GM19025 (cell line): ENCODE measurements around the gene MFN1.
A peak's percentile ranks its signal among the peaks of the same experiment; 100 is the strongest.

Experiments
- ATAC-seq: cut with Tn5 transposase; IDR thresholded peaks from one replicate; pipeline ENCODE4 v1.9.1; 2021; ENCODE audit warnings: mild to moderate bottlenecking, low read depth, moderate library complexity; ENCODE audit not compliant: unreplicated experiment

MFN1 gene

DNA sequence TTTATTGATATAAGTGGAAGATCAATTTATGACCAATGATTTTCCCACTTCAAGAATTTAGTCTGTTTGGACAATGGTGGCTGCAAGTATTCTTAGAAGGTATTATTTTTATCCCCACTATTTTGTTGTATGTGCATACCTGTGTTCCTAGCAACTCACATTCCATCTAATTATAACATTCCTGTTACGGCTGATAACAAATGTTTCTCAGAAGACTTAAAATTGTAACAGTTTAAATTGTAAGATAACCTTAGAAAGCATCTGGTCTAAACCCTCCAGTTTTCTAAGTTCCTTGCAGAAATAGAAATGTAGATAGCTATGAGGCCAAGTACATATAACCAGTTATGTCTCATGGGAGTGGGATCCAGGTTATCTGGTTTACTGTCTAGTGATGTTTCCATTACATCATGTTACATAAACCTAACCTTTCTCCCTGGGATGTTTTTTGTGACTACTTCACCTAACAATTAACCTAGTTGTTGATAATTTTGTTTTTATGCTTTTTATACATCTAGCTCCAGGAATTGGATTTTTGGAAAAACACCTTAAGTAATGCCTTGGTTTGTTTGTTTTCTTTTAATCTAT, 11.1 kb upstream of the MFN1 start:
- no peak for ATAC-seq

DNA sequence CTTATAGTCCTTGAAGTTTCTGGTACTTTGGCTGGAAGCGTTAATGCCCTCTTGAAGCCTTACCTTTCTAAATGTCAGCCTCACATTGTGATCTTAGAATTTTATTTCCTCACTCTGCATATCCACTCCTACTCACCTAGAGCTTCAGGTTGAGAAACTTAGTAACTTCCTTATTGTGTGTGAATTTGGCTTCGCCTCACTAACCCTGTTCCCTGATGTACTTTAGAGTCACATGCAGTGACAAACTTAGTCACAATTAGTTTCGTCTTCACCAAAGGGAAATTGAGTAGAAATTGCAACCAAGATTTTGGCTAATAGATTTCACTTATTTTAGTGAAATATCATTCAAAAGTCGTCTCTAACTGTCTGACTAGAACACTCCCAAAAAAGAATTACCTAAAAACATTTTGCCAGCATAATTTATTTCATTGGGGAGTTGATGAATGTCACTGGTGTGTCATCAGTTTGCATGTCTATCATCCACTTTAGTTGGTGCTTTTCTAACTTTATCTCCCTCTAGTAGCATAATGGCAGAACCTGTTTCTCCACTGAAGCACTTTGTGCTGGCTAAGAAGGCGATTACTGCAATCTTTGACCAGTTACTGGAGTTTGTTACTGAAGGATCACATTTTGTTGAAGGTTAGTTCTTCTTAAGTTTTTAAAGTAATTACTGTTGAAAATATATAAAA, 960 bp downstream of the MFN1 start:
- peak; percentile 39 for ATAC-seq

DNA sequence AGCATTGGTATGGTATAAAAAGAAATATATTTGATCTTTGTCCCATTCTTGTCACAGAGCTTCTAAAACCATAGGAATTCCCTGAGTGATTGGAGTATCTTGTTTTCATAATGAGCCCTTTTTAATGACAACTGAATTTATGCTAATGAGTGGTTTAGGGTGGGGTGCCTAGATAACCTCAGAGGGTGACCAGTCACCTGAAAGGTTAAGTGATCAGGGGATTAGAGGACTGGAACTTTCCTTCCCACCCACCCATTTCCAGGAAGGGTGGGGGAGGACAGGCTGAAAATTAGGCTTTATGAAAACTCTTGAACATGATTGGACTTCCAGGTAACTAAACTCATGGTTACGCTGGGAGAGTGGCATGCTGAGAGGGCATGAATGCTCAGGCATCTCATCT, 8.5 kb downstream of the MFN1 start:
- ATAC-seq: no peak

DNA sequence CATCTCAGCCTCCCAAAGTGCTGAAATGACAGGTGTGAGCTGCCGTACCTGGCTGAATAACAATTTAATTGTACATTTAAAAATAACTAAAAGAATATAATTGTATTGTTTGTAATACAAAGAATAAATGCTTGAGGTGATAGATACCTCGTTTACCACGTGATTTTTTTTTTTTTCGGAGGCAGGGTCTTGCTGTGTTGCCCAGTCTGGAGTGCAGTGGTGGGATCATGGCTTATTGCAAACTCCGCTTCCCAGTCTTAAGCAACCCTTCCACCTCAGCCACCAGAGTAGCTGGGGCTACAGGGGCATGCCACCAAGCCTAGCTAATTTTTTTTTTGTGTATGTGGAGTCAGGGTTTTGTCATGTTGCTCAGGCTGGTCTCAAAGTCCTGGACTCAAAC, 15.8 kb downstream of the MFN1 start:
- no peak for ATAC-seq

DNA sequence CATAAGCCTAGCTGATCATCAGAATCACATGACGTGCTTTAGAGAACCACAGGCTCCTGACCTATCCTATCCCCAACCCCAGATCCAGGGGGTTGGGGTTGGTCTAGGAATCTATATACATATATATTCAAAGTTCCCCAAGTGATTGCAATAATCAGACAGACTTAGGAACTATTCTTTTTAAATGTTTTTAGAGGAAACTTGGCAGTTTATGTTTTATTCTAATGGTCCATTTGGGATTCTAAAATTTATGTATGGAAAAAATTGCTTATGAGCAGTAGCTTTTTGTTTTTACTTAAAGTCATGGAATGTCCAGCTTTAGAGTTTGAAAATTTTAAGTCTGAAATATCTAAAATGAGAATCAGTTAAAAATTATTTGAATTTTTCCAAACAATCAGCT, 22.1 kb downstream of the MFN1 start:
- no peak for ATAC-seq

DNA sequence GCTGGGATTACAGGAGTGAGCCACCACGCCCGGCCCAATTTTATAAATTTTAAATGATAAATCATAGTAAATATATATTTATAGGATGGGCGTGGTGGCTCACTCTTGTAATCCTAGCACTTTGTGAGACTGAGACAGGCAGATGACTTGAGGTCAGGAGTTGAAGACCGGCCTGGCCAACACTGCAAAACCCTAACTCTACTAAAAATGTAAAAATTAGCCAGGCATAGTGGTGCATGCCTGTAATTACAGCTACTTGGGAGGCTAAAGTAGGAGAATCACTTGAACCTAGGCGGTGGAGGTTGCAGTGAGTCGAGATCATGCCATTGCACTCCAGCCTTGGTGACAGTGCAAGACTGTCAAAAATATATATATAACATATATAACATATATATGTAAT, 26.4 kb downstream of the MFN1 start:
- ATAC-seq: no peak

DNA sequence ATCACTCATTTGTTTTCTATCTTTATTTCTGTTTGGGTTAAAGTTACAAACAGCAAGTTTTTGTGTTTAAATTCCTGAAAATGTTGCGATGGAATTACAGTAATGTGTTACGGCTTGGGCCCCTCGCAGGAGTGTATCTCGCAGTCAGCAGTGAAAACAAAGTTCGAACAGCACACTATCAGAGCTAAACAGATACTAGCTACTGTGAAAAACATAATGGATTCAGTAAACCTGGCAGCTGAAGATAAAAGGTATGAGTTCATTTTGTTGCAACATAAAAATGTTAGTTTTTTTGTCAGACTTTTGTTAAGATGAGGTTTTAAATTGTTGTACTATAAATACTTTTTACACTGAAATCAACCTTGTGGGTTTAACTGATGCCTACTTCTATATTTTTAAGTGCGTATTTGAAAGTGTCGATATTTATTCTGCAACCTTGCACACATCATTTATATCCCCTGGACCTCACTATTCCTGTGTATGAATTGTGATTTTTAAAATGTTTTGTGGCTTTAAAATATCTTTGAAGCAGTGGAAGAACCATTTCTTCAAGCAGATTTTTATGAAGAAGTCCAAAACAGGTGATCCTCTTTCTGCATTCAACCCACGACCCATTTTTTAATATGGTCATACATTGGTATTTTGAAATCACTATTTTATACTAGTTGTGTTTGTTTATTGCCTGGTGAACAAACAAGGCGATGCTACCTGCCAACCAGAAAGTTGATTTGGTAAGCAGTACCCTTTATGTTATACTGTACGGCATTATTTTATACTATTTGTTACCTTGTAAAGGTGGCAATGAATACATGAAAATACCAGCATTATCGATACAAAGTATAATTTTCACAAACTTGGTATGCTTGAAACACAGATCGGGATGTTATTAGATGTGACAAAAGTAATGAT, 27.8 kb downstream of the MFN1 start:
- no peak for ATAC-seq

DNA sequence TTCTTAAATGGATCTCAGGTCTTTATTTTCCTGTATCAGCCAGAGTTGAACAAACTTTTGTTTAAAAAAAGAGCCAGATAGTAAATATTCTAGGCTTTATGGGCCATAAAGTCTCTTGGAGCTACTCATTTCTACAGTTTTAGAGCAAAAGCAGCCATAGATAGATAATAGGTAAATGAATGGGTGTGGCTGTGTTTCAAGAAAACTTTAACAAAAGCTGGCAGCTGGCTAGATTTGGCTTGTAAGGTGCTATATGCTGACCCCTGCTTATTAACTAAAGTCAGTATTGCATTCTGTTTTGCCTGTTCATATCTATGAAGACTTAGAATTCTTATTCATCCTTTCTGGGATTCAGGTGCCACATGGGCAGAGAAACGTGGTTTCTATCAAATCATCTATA, 29.0 kb downstream of the MFN1 start:
- no peak for ATAC-seq

DNA sequence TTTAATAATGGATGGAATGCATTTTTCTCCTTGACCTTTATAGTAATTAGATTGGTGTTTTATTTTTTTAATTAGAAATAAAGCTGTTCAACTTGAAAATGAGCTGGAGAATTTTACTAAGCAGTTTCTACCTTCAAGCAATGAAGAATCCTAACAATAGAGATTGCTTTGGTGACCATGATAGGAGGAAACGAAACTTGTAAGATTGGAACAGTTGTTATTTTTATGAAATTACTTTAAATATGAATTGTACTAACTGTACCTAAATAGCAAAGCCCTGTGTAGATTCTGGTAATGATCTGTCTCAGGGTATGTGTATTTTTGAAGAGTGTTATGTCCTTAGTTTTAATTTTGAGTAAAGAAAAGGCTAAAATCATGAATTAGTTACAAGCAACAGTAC, 44.4 kb downstream of the MFN1 start:
- no peak for ATAC-seq

DNA sequence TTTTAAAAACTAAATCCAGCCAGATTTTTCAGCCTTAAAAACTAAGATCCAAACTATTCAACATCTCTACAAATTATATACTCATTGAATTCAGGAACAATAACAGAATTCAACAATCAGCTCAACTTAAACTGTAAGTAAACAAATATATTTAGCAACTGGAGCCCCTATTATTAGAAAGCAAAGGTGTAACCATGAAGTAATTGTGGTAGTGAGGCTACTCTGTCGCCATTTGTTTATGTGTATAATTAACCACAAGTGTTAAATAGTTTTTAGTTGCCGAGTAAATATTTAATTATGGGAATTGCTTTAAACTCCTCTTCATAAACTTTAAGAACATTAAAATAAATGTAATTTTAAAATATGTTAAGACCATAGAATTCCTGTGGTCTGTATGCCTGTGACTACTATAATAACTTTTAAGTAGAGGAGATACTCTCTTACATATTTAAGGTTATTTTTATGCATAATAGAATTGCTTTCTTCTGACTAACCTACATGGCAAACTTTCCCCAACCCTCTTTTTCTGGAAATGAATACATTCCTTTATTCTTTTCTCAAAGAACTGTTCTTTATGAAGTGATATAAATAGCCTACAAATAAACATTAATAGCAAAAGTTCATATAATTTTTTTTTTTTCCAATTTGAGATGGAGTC, 51.2 kb downstream of the MFN1 start:
- ATAC-seq: no peak

DNA sequence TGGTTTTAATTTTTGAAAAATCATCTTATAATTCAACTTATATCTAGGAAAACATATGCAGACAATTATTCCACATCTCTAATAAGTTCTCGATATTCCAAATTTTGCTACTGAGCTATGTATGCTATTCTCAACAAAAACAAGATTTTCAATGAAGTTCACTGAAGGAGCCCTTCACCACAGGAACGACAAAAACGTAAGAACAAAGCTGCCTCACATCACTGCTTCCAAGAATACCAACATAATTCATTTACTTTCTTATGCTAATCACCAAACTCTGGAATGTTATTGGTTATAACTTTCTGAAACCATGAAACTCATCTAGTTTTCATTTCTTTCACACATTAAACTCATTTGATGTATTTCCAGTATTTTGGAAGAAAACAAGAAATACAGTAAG, 54.1 kb downstream of the MFN1 start:
- ATAC-seq: no peak

DNA sequence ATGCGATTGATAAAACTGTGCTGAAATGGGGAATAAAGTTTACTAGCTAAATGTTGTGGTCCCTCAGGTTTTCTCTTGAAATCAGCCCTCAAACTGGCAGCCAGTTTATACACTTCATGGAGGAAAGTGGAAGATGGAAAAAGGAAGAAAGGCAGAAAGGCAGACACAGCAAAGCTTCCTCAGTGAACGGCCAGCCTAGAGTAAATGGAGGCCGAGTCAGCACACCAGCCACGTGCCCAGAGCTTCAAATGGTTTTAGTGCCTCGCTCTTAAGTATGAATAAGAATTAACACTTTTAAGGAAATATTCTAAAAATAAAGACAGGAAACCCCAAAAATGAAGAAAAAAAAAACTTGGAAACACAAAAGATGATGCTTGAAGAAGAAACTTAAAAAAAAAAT, 55.5 kb downstream of the MFN1 start:
- no peak for ATAC-seq

DNA sequence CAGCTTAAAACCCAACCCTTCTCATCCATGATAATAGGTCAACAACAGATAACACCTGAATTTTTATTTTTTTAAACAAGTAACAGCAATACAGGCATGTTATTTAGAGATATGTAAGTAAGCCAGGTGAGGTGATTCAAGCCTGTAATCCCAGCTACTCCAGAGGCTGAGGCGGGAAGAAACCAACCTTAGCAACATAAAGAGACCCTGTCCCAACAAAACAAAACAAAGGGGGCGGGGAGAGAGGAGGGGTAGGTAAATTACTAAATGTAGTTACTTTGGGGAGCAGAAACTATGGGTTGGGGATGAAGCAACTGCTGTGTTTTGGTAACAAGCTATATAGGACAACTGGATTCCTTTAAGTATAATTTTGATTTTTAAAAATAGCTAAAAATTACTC, 56.8 kb downstream of the MFN1 start:
- ATAC-seq: no peak

DNA sequence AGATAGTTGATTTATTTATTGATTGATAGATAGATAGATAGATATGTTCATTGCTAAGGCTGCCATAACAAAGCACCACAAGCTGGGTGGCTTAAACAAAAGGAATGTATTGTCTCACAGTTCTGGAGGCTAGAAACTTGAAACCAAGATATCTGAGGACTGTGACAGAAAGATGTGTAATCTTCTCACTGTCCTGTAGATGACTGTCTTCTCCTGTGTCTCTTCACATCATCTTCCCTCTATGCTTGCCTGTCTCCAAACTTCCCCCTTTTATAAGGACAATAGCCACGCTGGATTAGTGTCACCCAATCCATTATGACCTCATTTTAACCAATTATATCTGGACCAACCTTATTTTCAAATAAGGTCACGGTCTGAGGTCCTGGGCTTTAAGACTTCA, 62.8 kb downstream of the MFN1 start:
- ATAC-seq: no peak

DNA sequence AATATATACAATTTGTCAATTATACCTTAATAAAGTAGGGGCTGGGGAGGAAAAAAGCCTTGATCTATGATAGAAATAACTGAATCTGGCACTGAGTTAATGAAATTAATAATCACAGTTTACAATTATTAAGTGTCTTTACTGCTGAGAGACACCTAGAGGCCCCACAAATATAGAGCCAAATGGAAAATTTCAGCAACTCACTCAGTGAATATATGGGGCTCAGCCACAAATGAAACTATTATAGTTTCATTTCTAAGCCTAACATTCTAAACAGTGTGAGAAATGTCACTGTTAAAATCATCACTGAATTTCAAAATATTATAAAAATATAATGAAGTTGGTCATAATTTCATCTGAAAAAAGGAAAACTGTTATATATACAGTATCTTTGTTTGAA, 63.5 kb downstream of the MFN1 start:
- ATAC-seq: no peak

DNA sequence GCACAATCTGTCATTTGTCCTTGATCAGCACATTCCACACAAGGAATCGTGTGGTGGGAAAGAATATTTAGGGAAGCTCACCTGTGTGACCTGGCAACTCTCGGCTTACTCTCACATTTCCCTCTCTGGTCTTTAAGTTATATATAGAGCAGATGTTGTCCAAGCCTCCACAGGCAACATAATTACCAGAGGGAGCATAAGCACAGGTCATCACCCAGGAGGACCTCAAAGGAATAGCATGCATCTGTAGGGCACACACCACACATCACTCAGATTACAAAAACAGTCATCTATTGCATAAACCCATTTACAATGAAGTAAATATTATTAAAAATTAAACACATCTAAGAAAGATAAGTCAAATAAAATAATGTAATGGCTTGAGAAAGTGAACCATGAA, 67.3 kb downstream of the MFN1 start:
- ATAC-seq: no peak

DNA sequence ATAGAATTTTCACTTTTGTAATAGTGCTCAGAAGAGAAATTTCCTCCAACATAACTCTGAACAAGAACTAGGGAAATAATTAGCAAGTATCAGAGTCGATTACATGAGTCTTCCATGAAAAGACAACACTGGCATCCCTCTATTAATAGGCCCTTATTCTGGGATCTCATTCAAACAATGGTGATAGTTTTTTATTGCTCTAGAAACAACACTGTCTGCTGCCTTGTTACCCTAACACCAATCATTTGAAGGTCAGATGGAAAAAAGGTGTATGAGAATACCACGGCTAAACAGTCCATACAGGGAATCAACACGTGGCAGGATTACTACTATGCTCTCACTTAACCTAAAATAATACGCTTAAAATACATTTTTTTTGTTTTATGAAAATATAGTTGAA, 67.9 kb downstream of the MFN1 start:
- ATAC-seq: no peak

DNA sequence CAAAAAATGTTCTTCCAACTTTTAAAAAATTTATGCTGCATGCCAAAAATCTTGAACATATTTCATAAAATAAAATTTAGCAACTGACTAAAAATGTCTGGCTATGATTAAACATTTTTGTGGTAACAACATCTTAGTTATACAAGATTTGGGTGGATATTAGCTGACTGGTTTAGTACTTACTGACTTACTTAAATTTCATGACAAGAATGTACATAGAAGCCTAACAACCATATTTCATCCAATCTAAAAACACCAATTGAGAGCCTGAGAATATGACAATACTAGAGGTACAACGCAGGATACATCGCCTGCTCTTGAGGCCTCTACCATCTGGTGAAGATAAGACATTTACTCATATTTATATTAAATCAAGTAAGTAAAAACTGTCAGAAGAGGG, 69.2 kb downstream of the MFN1 start:
- no peak for ATAC-seq

DNA sequence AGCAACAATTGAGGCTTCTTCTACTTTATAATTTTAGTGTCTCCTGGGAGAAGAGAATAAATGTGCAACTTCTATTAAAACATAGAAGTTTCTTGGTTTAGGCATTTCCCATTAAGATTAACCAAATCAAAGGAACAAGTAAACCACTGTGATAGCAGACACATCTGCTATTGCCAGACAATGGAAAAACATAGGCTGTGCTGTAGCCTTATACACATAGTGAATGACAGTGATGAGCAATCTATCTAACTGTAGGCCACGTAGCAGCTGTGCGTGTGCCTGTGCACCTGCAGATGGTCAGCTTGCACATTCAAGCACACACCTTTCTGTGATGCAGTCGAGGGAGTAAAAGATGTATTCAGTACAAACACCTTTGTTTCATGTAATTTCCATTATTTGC, 71.1 kb downstream of the MFN1 start:
- ATAC-seq: no peak

DNA sequence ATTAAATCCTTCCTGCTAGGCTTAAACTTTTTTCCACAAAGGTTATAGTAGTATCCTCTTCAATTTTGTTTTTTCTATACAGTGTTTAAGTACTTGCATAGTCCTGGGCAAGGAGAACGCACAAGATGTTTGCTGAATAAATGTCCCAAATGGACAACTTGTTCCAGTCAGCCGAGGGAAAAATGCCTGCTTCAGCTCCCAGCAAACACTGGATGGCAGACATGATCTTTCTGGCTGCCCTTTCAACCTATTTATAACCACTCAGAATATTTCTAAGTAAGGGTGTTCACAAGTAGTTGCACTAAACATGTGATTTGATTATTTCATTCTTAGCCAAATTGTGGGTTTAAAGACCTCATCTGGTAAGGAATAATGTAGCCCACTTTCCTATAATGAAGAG, 74.0 kb downstream of the MFN1 start:
- no peak for ATAC-seq

DNA sequence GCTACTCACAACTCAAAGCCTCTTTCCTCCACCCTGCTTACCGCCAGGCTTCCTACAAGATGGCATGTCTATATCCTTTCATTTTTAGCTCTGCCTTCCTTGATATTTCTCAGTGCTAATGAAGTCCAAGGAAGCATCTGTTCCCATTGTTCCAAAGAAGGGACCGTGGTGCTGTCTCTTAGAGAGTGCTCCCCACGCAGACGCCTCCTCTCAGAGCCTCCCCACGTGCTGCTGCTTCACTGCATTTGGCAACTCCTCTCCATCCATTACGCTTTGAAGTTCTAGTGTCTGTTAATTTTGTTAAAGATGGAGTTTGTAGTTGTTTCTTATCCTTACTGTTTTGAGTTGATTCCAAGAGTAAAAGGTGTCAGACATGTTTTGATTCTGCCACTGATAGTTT, 77.6 kb downstream of the MFN1 start:
- ATAC-seq: no peak
